ENCODE data around the gene BANF2. TPM values are rescaled to one million over a fixed set of nuclear protein-coding genes. Genes with fewer than 3 reads are reported as not detected.

Gene BANF2
- polyA plus RNA-seq, 3 donors: not detected

DNA sequence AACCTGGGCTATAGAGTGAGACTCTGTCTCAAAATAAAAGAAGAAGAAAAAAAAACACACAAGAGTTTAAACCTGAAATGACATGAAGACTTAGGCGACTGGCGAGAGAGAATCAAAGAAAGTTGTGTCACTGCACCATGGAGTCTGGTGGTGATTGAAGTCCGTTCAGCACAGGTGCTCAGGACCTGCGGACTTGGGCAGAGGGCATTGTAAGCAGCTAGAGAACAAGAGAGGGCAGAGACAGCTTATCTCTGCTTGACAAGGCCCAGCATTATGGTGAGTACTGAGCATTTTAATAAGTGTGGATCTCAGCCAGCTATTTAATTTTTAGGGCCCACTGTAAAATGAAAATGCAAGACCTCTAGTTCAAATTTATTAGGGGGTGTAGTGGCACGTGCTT lies 31.5 kb downstream of the BANF2 start:
- intact Hi-C loops (cut with micrococcal nuclease): no loop called here
- WGBS (ENCODE audit: insufficient coverage): 99% methylated on average over 5 of the region's 5 CpGs
- Mint-ChIP-seq H3K36me3 (no peaks in the 10 kb centered on the region), H3K4me3 (no peak overlapping the region), H3K27ac (no peak overlapping the region), H3K9me3 (peaks cover 0 to 6% (median 3%) of the 10 kb centered on the region in 7 donors), H3K27me3 (ENCODE audit: low read depth in 3 of 3) (peaks cover 0 to 6% (median 4%) of the 10 kb centered on the region in 3 donors), H3K4me1 (no peaks in the 10 kb centered on the region)
- H4K20me1 ChIP-seq (ENCODE audit: insufficient read depth, low read length): no peaks in the 10 kb centered on the region
- H3K4me2 ChIP-seq (replicated peaks; ENCODE audit: extremely low read depth, low read length, poor library complexity, severe bottlenecking): no peak overlapping the region
- H3K9ac ChIP-seq (ENCODE audit: insufficient read depth, low read length, poor library complexity, severe bottlenecking): no peak overlapping the region
- H3K27ac ChIP-seq (ENCODE audit: low read depth in 1 of 2, low read length in 2 of 2): no peak overlapping the region
- H2AFZ ChIP-seq (ENCODE audit: insufficient read depth, low read depth, low read length, poor library complexity, severe bottlenecking): no peak overlapping the region
- H3K79me2 ChIP-seq (ENCODE audit: insufficient read depth, low read length): no peaks in the 10 kb centered on the region
- H3K36me3 ChIP-seq (replicated peaks in 1 of 2; ENCODE audit: control insufficient read depth in 1 of 2, insufficient read depth in 2 of 2, low read length in 2 of 2): no peaks in the 10 kb centered on the region
- DNase-seq: no peak
- no peaks in the 10 kb centered on the region for H3K27me3 ChIP-seq (ENCODE audit: control insufficient read depth in 2 of 2, insufficient read depth in 2 of 2, low read length in 2 of 2)
- H3K4me3 ChIP-seq (replicated peaks in 1 of 3; ENCODE audit: low read depth in 2 of 3, low read length in 3 of 3): no peak overlapping the region
- TF ChIP-seq, protein P1, sequence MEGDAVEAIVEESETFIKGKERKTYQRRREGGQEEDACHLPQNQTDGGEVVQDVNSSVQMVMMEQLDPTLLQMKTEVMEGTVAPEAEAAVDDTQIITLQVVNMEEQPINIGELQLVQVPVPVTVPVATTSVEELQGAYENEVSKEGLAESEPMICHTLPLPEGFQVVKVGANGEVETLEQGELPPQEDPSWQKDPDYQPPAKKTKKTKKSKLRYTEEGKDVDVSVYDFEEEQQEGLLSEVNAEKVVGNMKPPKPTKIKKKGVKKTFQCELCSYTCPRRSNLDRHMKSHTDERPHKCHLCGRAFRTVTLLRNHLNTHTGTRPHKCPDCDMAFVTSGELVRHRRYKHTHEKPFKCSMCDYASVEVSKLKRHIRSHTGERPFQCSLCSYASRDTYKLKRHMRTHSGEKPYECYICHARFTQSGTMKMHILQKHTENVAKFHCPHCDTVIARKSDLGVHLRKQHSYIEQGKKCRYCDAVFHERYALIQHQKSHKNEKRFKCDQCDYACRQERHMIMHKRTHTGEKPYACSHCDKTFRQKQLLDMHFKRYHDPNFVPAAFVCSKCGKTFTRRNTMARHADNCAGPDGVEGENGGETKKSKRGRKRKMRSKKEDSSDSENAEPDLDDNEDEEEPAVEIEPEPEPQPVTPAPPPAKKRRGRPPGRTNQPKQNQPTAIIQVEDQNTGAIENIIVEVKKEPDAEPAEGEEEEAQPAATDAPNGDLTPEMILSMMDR (IDR thresholded peaks at IDR 0.05): no peak
- no peaks in the 10 kb centered on the region for H3K4me1 ChIP-seq (ENCODE audit: control insufficient read depth in 1 of 2, insufficient read depth in 2 of 2, low read length in 2 of 2)
- H3K9me3 ChIP-seq (replicated peaks in 1 of 2; ENCODE audit: control insufficient read depth in 1 of 2, insufficient read depth in 1 of 2, low read length in 2 of 2): peaks cover 3% of the 10 kb centered on the region in 2 donors

DNA sequence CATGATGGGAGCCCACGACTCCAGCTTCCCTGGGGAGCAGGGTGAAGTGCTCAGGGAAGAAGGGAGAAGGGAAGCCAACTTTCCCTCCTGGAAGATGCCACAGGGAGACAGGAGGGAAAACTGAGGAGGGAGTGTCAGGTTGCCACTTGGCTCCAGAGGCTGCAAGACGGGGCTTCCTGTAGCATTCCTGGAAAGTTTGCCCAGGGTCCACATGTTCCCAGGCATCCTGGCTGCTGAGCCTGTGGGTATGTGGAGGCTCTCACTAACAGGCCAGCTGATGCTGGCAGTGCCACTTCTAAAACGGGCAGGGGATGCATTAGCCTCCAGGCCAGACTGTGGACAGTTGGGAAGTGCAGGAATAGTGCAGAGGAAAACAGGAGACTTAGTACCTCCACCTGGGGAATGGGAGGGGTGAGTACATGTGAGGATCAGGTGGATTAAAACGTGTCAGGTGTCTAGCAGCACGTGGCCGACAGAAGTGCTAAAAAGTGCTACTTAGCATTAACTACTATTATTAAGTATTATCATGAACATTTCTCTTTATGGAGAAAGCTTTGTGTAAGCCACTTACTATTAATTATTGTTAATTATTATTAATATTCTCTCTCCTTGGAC lies 33.2 kb downstream of the BANF2 start:
- TF ChIP-seq, protein P1 (IDR thresholded peaks at IDR 0.05): no peak
- H3K9me3 Mint-ChIP-seq: peaks cover 0 to 14% (median 7%) of the 10 kb centered on the region in 7 donors
- Histone ChIP-seq H4K20me1 (ENCODE audit: insufficient read depth, low read length) (no peaks in the 10 kb centered on the region), H3K4me1 (ENCODE audit: control insufficient read depth in 1 of 2, insufficient read depth in 2 of 2, low read length in 2 of 2) (no peaks in the 10 kb centered on the region), H3K4me3 (replicated peaks in 1 of 3; ENCODE audit: low read depth in 2 of 3, low read length in 3 of 3) (no peak overlapping the region), H3K9ac (ENCODE audit: insufficient read depth, low read length, poor library complexity, severe bottlenecking) (no peak overlapping the region), H3K27me3 (ENCODE audit: control insufficient read depth in 2 of 2, insufficient read depth in 2 of 2, low read length in 2 of 2) (no peaks in the 10 kb centered on the region), H2AFZ (ENCODE audit: insufficient read depth, low read depth, low read length, poor library complexity, severe bottlenecking) (no peak overlapping the region), H3K79me2 (ENCODE audit: insufficient read depth, low read length) (no peaks in the 10 kb centered on the region), H3K36me3 (replicated peaks in 1 of 2; ENCODE audit: control insufficient read depth in 1 of 2, insufficient read depth in 2 of 2, low read length in 2 of 2) (no peaks in the 10 kb centered on the region), H3K9me3 (replicated peaks in 1 of 2; ENCODE audit: control insufficient read depth in 1 of 2, insufficient read depth in 1 of 2, low read length in 2 of 2) (peaks cover 4% of the 10 kb centered on the region in 2 donors), H3K27ac (ENCODE audit: low read depth in 1 of 2, low read length in 2 of 2) (no peak overlapping the region), H3K4me2 (replicated peaks; ENCODE audit: extremely low read depth, low read length, poor library complexity, severe bottlenecking) (no peak overlapping the region)
- H3K27ac Mint-ChIP-seq: no peak overlapping the region
- no peaks in the 10 kb centered on the region for H3K36me3 Mint-ChIP-seq
- 100% methylated on average over 3 of the region's 6 CpGs for WGBS (ENCODE audit: insufficient coverage)
- intact Hi-C loops (cut with micrococcal nuclease): no loop called here
- H3K27me3 Mint-ChIP-seq (ENCODE audit: low read depth in 3 of 3): peaks cover 0 to 6% (median 5%) of the 10 kb centered on the region in 3 donors
- H3K4me1 Mint-ChIP-seq: no peaks in the 10 kb centered on the region
- DNase-seq: no peak
- H3K4me3 Mint-ChIP-seq: no peak overlapping the region
